IPS DF 19.7 (cell line): ENCODE measurements around the gene MYO5C.
"Not testable (repeated sequence)": the region's sequence is repeated elsewhere in the genome, so short reads cannot be mapped to it uniquely, and the experiment has no call there.

ENCODE experiments used
- DNase-seq: peaks from one replicate; pipeline ENCODE4 v3.0.0-alpha.2; 2013; ENCODE audit warnings: low read depth, low spot score

MYO5C gene

DNA sequence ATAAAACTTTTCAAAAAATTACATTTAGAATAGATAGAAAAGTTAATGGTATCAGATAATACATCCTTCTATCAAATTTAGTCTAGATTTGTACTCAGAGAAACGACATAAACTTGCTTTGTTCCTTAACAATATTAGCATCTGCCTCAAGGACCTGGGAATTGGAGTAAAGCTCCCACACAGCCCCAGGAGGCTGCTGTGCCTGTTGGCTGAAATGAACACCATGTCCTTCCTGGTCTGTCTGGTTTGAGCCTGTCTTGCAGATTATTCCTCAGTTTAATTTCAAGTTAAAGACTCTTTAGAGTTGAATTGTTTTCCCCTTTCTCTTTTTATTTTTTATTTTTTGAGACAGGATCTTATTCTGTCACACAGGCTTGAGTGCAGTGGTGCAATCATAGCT, 123.8 kb downstream of the MYO5C start:
- DNase-seq = no peak

DNA sequence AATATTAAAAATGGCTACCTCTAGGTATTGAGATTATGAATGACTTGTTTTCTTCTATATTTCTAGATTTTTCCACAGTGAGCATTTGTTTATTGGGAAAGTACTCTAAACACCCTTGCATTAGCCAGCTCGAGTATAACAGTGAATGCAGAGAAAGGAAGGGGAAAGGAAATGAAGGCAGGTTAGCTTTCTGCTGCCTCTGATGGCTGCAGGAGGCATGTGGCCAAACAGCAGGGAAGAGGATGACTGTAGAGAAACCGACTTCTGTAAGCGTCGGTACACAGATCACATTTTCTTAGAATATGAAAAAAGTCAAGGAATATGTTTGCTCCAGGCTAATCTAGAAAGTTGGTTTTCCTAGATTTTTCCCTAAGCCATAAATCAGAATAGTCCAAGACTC, 124.2 kb downstream of the MYO5C start:
- DNase-seq = no peak

GRCh38 chr15:52170199-52170598, 125.4 kb downstream of the MYO5C start:
- DNase-seq = not testable (repeated sequence)

- DNase-seq = not testable (repeated sequence)
Measured at GRCh38 chr15:52165494-52166131, 130.0 kb downstream of the MYO5C start.

- no peak for DNase-seq
Measured at GRCh38 chr15:52164631-52165265, 130.9 kb downstream of the MYO5C start.

DNA sequence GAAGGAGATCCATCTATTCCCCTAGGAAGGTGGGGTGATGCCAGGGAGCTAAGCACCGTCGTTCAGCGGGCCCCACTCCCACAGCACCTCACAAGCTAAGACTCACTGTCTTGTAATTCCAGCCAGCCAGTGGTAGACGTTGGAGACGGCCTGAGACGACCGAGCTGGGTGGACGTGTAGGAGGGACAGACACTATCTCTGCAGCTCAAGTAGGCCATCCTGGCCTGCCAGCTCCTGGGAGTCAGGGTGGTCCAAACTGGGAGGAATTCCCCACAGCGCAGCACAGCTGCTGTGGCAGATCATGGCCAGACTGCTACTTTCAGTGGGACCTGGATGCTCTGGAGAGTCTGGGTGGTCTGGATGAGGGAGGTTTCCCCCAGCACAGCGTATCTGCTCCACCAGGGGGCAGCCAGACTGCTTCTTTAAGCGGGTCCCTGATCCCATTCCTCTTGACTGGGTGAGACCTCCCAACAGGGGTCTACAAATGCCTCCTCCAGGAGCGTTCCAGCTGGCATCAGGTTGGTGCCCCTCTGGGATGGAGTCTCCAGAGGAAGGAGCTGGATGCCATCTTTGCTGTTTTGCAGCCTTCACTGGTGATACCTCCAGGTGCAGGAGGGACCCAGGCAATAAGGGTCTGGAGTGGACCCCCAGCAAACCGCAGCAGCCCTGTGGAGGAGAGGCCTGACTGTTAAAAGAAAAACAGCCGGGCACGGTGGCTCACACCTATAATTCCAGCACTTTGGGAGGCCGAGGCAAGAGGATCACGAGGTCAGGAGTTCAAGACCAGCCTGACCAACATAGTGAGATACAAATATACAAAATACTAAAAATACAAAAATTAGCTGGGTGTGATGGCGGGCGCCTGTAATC, 132.0 kb downstream of the MYO5C start:
- DNase-seq = no peak

GRCh38 chr15:52162876-52163275, 132.7 kb downstream of the MYO5C start:
- no peak for DNase-seq

- no peak for DNase-seq
Measured at GRCh38 chr15:52162260-52162659, 133.3 kb downstream of the MYO5C start.

- no peak for DNase-seq
Measured at GRCh38 chr15:52161406-52161966, 134.1 kb downstream of the MYO5C start.

DNA sequence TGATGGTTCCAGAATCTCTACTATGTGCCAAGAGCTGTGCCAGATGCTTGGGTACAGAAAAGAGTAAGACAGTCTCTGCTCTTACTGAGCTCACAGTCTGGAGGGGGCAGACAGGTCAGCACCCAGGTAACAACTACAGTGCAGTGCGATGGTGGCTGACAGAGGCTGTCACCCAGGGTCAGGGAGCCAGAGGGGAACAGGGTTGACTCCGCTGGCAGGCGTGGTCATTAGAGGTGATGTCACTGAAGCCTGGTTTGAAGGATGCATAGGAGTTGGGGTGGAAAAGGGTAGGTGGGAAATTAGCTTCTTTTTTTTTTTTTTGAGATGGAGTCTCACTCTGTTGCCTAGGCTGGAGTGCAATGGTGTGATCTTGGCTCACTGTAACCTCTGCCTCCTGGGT, 136.0 kb downstream of the MYO5C start:
- DNase-seq = no peak

GRCh38 chr15:52158084-52158765, 137.4 kb downstream of the MYO5C start:
- no peak for DNase-seq

- no peak for DNase-seq
Measured at GRCh38 chr15:52155878-52156277, 139.7 kb downstream of the MYO5C start.

DNA sequence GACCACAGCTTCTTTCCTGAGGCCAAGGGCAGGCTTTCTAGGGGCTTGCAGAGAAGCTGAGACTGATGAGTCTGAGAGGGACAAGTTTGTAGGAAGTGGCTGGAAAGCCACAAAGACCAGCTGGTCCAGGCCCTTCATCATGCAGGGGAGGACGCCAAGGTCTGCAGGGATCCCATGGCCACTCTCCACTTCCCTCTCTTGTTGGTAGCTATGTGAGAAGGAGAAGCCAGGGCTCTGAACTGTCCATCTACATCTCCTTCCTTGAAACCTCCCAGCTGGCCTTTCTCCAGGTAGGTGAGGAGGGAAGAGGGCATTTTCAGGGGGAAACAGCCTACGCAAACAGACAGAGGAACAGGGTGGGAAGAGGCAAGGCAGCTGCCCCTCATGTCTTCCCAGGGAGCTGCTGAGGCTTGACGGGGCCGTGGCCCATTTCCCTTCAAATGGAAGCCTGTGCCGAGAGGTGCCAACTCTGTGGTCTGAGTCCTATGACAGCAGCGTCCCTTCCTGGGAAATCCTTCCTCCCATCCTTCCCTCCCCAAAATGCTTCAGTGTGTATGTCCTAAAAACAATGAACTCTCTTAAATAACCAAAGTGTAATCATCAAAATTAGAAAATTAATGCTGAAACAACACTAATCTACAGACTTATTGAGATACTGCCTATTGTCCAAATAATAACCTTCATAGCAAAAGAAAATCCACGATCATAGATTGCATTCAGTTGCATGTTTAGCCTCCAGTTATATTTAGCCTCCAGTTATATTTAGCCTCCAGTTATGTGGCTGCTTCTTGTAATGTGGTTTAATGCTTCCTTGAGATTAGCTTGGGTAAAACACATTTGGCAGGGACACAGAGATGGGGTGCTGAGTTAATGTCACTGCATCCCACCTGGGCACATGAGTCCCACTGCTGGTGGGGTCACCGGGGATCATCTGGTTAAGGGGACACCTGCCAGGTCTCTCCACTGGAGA, 140.4 kb downstream of the MYO5C start:
- DNase-seq = no peak

- DNase-seq = no peak
Measured at GRCh38 chr15:52153900-52154895, 141.4 kb downstream of the MYO5C start.

GRCh38 chr15:52151353-52151752, 144.3 kb downstream of the MYO5C start:
- no peak for DNase-seq

DNA sequence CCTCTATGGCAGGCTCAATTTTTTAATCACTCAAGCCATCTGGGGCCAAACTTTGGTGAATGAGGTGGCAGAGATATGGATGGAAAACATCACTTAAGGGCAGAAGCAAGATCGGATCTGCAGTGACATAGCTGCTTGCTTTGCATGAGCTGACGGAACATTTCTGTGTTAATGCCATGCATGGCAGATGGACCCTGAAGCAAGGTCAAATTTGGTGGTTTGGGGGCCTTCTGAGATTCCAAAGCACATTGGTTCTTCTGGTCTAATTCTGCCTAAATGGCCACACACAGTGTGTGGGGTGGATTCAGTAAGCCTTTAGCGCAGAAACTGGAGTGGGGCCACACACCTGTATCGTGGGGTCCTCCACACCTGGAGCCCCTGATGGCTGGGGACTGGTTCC, 144.7 kb downstream of the MYO5C start:
- DNase-seq = no peak

DNA sequence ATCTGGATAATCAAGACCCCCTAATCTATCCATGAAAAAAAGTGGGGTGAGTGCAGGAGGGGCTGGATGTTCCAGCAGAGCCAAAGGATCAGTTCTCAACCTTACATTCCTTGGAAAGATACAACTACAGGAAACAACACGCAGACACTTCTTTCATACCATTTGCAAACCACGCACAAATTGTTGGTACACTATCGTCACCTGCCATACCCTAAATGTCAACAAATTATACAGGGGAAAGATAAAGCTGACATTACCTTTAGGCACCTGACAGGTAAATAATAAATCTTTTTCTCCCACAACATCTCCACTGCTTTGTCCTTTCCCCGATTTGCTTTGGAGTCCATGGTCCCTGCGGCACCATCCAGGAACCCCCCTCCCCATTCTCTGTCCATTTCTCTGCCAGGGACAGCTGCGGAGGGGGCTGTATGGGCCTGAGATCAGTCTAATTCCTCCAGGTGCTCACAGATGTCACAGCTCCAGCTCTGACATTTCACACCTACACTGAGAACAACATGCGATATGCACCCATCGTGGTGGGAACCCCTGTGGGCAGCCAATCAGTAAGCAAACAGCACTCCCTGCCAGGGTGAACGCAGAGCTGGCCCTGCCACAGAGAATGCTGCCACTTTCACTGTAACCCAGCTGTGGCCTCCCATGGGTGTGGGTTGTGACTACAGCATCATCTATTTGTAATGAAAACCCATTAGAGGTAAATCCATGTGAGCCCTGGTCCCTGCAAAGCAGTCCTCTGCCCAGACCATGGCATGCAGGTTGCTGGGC, 145.4 kb downstream of the MYO5C start:
- DNase-seq = no peak

DNA sequence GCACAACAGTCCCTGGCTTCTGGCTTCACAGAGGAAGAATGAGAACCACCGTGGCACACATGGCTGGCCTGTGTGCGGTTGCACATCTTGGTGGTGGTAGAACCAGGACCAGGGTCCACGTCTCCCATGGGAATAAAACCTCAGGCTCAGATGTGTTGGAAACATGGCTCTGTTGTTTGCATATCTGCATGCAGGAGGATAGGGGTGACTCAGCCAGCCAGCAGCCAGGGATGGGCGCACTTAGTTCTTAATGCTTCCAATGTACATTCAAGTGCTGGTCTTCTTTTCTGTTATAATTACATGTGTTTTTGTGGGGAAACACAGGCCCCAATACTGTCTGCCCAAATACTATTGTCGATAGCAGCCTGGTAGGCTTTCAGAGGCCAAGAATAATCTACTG, 147.2 kb downstream of the MYO5C start:
- no peak for DNase-seq

GRCh38 chr15:52146776-52147175, 148.8 kb downstream of the MYO5C start:
- DNase-seq = no peak
